HEK293T (cell line): Measurements from ENCODE around the gene SHISA2.

ENCODE experiments used
- CTCF ChIA-PET: fragments of 350-600 bp; formaldehyde crosslinking; extraction: SDS; loops from one replicate; lab custom pipeline; 2021; ENCODE audit warnings: antibody characterized with exemption, inconsistent platforms; lab: Yijun Ruan, JAX
- POLR2A ChIA-PET: fragments of 350-600 bp; formaldehyde crosslinking; extraction: SDS; loops from one replicate; lab custom pipeline; 2020; ENCODE audit warnings: antibody characterized with exemption, inconsistent platforms; lab: Yijun Ruan, JAX
- DNase-seq: peaks from one replicate; pipeline ENCODE4 v3.0.0; 2012; ENCODE audit warnings: mixed read lengths; ENCODE audit errors: extremely low spot score
- ARNT ChIP-seq: fragments of 450-650 bp; IDR thresholded peaks from 2 replicates; pipeline ENCODE4 v1.6.1; 2017; ENCODE audit warnings: mild to moderate bottlenecking
- BHLHE40 ChIP-seq: fragments of 450-650 bp; IDR thresholded peaks from 2 replicates; pipeline ENCODE4 v1.6.1; 2016; ENCODE audit warnings: mild to moderate bottlenecking, moderate library complexity, borderline replicate concordance
- CTBP1 ChIP-seq: fragments of 450-650 bp; IDR thresholded peaks from 2 replicates; pipeline ENCODE4 v1.6.1; 2016; ENCODE audit warnings: borderline replicate concordance
- ELF4 ChIP-seq: fragments of 450-650 bp; IDR thresholded peaks from 2 replicates; pipeline ENCODE4 v1.6.1; 2017; ENCODE audit warnings: antibody characterized with exemption
- FOXA1 ChIP-seq: fragments of 450-650 bp; IDR thresholded peaks from 2 replicates; pipeline ENCODE4 v1.6.1; 2016; ENCODE audit warnings: mild to moderate bottlenecking
- FOXK2 ChIP-seq: fragments of 450-650 bp; IDR thresholded peaks from 2 replicates; pipeline ENCODE4 v1.6.1; 2016; ENCODE audit warnings: mild to moderate bottlenecking
- FOXM1 ChIP-seq: fragments of 450-650 bp; IDR thresholded peaks from 2 replicates; pipeline ENCODE4 v1.6.1; 2017; ENCODE audit warnings: mild to moderate bottlenecking, borderline replicate concordance
- HDGF ChIP-seq: fragments of 450-650 bp; IDR thresholded peaks from 2 replicates; pipeline ENCODE4 v1.6.1; 2017; ENCODE audit warnings: antibody characterized with exemption, borderline replicate concordance
- L3MBTL2 ChIP-seq: fragments of 450-650 bp; conservative IDR thresholded peaks from 2 replicates; pipeline ENCODE4 v1.6.1; 2016; ENCODE audit warnings: mild to moderate bottlenecking
- LEF1 ChIP-seq: fragments of 450-650 bp; IDR thresholded peaks from 2 replicates; pipeline ENCODE4 v1.6.1; 2017; ENCODE audit warnings: mild to moderate bottlenecking, borderline replicate concordance
- NFRKB ChIP-seq: fragments of 450-650 bp; IDR thresholded peaks from 2 replicates; pipeline ENCODE4 v1.6.1; 2016; ENCODE audit warnings: mild to moderate bottlenecking, moderate library complexity
- SP1 ChIP-seq: fragments of 450-650 bp; IDR thresholded peaks from 2 replicates; pipeline ENCODE4 v1.6.1; 2017
- SUZ12 ChIP-seq: fragments of 450-650 bp; IDR thresholded peaks from 2 replicates; pipeline ENCODE4 v1.6.1; 2016; ENCODE audit warnings: mild to moderate bottlenecking
- TARDBP ChIP-seq: fragments of 450-650 bp; IDR thresholded peaks from 2 replicates; pipeline ENCODE4 v1.6.1; 2016
- ZNF384 ChIP-seq: fragments of 450-650 bp; IDR thresholded peaks from 2 replicates; pipeline ENCODE4 v1.6.1; 2016
- TF ChIP-seq, protein P1 (sequence below): fragments of 450-650 bp; IDR thresholded peaks from 2 replicates; pipeline ENCODE4 v1.6.1; 2016

SHISA2 gene

GRCh38 chr13:26058704-26059103, 6.9 kb upstream of the SHISA2 start:
- no peak for DNase-seq
- no peak for TF ChIP-seq SUZ12
- no peak for TF ChIP-seq FOXA1
- TF ChIP-seq, protein P1, sequence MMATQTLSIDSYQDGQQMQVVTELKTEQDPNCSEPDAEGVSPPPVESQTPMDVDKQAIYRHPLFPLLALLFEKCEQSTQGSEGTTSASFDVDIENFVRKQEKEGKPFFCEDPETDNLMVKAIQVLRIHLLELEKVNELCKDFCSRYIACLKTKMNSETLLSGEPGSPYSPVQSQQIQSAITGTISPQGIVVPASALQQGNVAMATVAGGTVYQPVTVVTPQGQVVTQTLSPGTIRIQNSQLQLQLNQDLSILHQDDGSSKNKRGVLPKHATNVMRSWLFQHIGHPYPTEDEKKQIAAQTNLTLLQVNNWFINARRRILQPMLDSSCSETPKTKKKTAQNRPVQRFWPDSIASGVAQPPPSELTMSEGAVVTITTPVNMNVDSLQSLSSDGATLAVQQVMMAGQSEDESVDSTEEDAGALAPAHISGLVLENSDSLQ, result no peak
- TF ChIP-seq HDGF, result no peak
- no peak for TF ChIP-seq ARNT
- no peak for TF ChIP-seq FOXK2
- no peak for TF ChIP-seq SP1
- TF ChIP-seq LEF1, result no peak
- no peak for TF ChIP-seq BHLHE40
- TF ChIP-seq ZNF384, result no peak
- no peak for TF ChIP-seq L3MBTL2
- TF ChIP-seq ELF4, result no peak
- TF ChIP-seq NFRKB, result no peak
- TF ChIP-seq TARDBP, result no peak
- no peak for TF ChIP-seq FOXM1
- no peak for TF ChIP-seq CTBP1
- CTCF ChIA-PET, result no interaction called here
- POLR2A ChIA-PET, result interaction anchor here (1.0 kb wide), 1 partner anchor 9 kb away, joined by 4 read pairs; no protein-coding TSS in a partner anchor

DNA sequence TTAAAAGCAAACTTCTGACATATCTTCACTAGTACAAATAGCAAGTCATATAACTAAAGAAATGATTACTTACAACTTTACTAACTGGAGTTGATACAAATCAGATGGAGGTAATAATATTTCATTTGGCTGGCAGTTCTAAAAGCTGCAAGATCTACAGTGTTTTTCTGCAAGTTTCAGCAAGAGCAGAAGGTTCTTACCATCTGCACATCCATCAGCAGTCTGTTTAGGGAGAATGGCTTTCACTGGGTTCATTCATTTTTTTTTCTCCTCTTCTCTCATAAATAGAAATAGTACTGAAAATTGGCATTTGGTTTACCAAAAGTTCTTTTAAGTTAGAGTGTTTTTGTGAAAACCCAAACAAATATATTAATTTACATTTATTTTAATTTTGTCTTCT, 3.1 kb upstream of the SHISA2 start:
- POLR2A ChIA-PET, result no interaction called here
- no peak for TF ChIP-seq HDGF
- no peak for TF ChIP-seq ARNT
- TF ChIP-seq FOXA1, result no peak
- TF ChIP-seq FOXM1, result no peak
- TF ChIP-seq ELF4, result no peak
- TF ChIP-seq SP1, result no peak
- TF ChIP-seq SUZ12, result no peak
- TF ChIP-seq, protein P1, result no peak
- TF ChIP-seq LEF1, result no peak
- no peak for TF ChIP-seq BHLHE40
- no peak for TF ChIP-seq ZNF384
- no peak for TF ChIP-seq NFRKB
- no peak for TF ChIP-seq L3MBTL2
- no peak for TF ChIP-seq FOXK2
- TF ChIP-seq TARDBP, result no peak
- no peak for TF ChIP-seq CTBP1
- DNase-seq, result no peak
- CTCF ChIA-PET, result no interaction called here

GRCh38 chr13:26053418-26053980, 1.7 kb upstream of the SHISA2 start:
- DNase-seq, result no peak
- TF ChIP-seq BHLHE40 (no peak), FOXM1 (no peak), SP1 (no peak), SUZ12 (no peak), ZNF384 (no peak), TARDBP (no peak), NFRKB (no peak), HDGF (no peak), ARNT (no peak), FOXA1 (no peak), LEF1 (no peak)
- TF ChIP-seq, protein P1, result no peak
- CTCF ChIA-PET, result no interaction called here
- POLR2A ChIA-PET, result no interaction called here

DNA sequence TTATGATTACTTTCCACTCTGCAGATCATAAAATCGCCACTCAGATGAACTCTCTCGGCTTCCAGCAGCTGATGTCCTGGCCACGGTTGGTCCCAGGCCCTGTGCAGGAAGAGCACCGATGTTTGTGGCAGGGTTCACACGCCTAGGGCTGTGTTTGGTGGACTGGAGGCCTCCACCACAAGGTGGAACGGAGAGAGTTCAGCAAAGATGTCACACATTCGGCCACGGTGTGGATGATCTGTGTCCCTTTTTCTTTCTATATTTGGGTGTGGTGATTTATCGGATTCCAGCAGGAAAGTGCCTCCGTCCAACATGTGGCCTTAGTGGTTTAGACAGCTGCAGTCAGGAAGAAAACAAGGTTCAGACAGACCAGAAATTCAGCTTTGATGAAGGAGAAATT, 521 bp upstream of the SHISA2 start:
- CTCF ChIA-PET, result no interaction called here
- no peak for DNase-seq
- POLR2A ChIA-PET, result interaction anchor here (1.0 to 1.4 kb wide), 2 partner anchors 10 to 151 kb away, joined by 3 read pairs; no protein-coding TSS in a partner anchor
- no peak for TF ChIP-seq FOXA1
- TF ChIP-seq L3MBTL2, result no peak
- TF ChIP-seq ELF4, result no peak
- TF ChIP-seq FOXK2, result no peak
- no peak for TF ChIP-seq TARDBP
- no peak for TF ChIP-seq ZNF384
- TF ChIP-seq HDGF, result no peak
- no peak for TF ChIP-seq NFRKB
- TF ChIP-seq SUZ12, result no peak
- no peak for TF ChIP-seq ARNT
- TF ChIP-seq CTBP1, result no peak
- no peak for TF ChIP-seq SP1
- no peak for TF ChIP-seq FOXM1
- TF ChIP-seq, protein P1, result no peak
- no peak for TF ChIP-seq BHLHE40
- TF ChIP-seq LEF1, result no peak

GRCh38 chr13:26051231-26051656, 572 bp downstream of the SHISA2 start:
- ChIA-PET POLR2A (interaction anchor here (1.1 to 1.4 kb wide), 2 partner anchors 29 to 150 kb away, joined by 3 read pairs; no protein-coding TSS in a partner anchor), CTCF (interaction anchor here (0.6 to 1.0 kb wide), 2 partner anchors 11 to 473 kb away, joined by 3 to 5 read pairs; no protein-coding TSS in a partner anchor)
- TF ChIP-seq HDGF (no peak), BHLHE40 (no peak), FOXM1 (no peak), TARDBP (no peak), ELF4 (no peak), ZNF384 (no peak), FOXK2 (no peak), SUZ12 (no peak), ARNT (no peak), SP1 (no peak)
- TF ChIP-seq, protein P1, result no peak
- peak; percentile 8 for DNase-seq
